ENCODE results near the gene FSCB. TPM values are rescaled to one million over a fixed set of nuclear protein-coding genes. Genes with fewer than 3 reads are reported as not detected.

FSCB gene, protein sequence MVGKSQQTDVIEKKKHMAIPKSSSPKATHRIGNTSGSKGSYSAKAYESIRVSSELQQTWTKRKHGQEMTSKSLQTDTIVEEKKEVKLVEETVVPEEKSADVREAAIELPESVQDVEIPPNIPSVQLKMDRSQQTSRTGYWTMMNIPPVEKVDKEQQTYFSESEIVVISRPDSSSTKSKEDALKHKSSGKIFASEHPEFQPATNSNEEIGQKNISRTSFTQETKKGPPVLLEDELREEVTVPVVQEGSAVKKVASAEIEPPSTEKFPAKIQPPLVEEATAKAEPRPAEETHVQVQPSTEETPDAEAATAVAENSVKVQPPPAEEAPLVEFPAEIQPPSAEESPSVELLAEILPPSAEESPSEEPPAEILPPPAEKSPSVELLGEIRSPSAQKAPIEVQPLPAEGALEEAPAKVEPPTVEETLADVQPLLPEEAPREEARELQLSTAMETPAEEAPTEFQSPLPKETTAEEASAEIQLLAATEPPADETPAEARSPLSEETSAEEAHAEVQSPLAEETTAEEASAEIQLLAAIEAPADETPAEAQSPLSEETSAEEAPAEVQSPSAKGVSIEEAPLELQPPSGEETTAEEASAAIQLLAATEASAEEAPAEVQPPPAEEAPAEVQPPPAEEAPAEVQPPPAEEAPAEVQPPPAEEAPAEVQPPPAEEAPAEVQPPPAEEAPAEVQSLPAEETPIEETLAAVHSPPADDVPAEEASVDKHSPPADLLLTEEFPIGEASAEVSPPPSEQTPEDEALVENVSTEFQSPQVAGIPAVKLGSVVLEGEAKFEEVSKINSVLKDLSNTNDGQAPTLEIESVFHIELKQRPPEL
- not detected in 2 replicates for total RNA-seq

DNA sequence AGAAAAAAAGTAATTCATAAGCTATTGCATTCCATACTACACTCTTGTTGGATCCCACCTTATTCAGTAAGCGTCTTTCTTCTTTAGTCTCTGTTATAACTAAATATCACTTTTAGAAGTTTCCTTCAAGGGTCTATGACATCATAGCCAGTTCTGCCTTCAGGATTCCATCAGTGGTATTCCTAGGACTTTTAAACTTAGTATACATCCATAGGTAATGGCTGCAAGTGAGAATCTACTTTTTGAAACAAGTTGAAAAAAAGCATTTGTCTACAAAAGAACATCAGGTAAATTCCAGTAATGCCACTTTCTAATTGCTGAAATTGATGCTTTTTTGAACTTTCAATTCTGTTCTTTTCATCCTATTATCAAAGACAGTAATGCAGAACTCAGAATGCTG is at the start of gene FSCB:
FSCB (minus strand) TSS at position 101 of the 400 bp plus-strand sequence. CDS start 296 bp downstream, outside the sequence.

